ENCODE measurements around the gene CD164L2.

The CD164L2 gene

GRCh38 chr1:27366411-27367159, 16.5 kb downstream of the CD164L2 start, which contains the start of gene MAP3K6 (continued):
- TF ChIP-seq ZNF274 (IDR thresholded peaks at IDR 0.05; ENCODE audit: low read length) (no peak), ZNF274 (tag by site-specific recombination; IDR thresholded peaks at IDR 0.05; ENCODE audit: borderline replicate concordance) (no peak), ZNF214 (tag by site-specific recombination; IDR thresholded peaks at IDR 0.05; ENCODE audit: borderline replicate concordance) (no peak), ZNF596 (tag by site-specific recombination; IDR thresholded peaks at IDR 0.05) (no peak), ZBTB7A (tag by site-specific recombination; IDR thresholded peaks at IDR 0.05; ENCODE audit: low read depth) (no peak), ZBTB11 (tag by site-specific recombination; conservative IDR thresholded peaks at IDR 0.05; ENCODE audit: low read depth) (peak; percentile 32), PRDM10 (tag by site-specific recombination; IDR thresholded peaks at IDR 0.05) (peak; percentile 59), ZNF19 (tag by site-specific recombination; IDR thresholded peaks at IDR 0.05; ENCODE audit: low read depth) (no peak), KLF9 (tag by site-specific recombination; IDR thresholded peaks at IDR 0.05; ENCODE audit: low read depth) (peak; percentile 55; the same call in 1 of the 2 replicates), ZNF324 (tag by site-specific recombination; IDR thresholded peaks at IDR 0.05) (0 out of 2 replicates have a peak, but pooled peaks have one; percentile 29), ZNF449 (tag by site-specific recombination; IDR thresholded peaks at IDR 0.05) (peak; percentile 68)

GRCh38 chr1:27366113-27366410, 17.1 kb downstream of the CD164L2 start:
- Histone ChIP-seq H3K4me3 (ENCODE audit: low read depth, low read length) (peak overlapping the region; percentile 60), H3K4me1 (ENCODE audit: control insufficient read depth, insufficient read depth, low read length) (peaks cover 2% of the 10 kb centered on the region; the same call in 1 of the 2 replicates), H3K27ac (ENCODE audit: extremely low read depth, low read depth, low read length) (peak overlapping the region; percentile 78), H3K9me3 (ENCODE audit: control insufficient read depth, insufficient read depth, low read depth, low read length) (no peaks in the 10 kb centered on the region), H3K36me3 (ENCODE audit: control insufficient read depth in 2 of 2, insufficient read depth in 1 of 2, low read length in 2 of 2) (peaks cover 0 to 31% of the 10 kb centered on the region in 2 experiments; a peak in 1 of 3 replicates)
- ChIA-PET CTCF (interaction anchor here (0.6 to 5.1 kb wide), 29 partner anchors 10 to 1896 kb away, joined by 3 to 84 read pairs (median 5); partner anchors contain the start of gene CD164L2), POLR2A (interaction anchor here (0.5 to 2.6 kb wide), 29 partner anchors 9 to 1216 kb away, joined by 3 to 23 read pairs (median 4); partner anchors contain the start of genes AHDC1, SLC9A1, STX12 and SYTL1)
- TF ChIP-seq ZBTB26 (tag by site-specific recombination; optimal IDR thresholded peaks at IDR 0.05) (peak; percentile 48), GLIS2 (tag by site-specific recombination; IDR thresholded peaks at IDR 0.05) (peak; percentile 73), ZBTB6 (tag by site-specific recombination; IDR thresholded peaks at IDR 0.05) (peak; percentile 95), SP2 (tag by site-specific recombination; IDR thresholded peaks at IDR 0.05) (peak; percentile 3; the same call in 1 of the 2 replicates), GLIS1 (tag by site-specific recombination; IDR thresholded peaks at IDR 0.05) (peak; percentile 50; the same call in 1 of the 2 replicates), KLF9 (tag by site-specific recombination; IDR thresholded peaks at IDR 0.05; ENCODE audit: low read depth) (no peak)

Data from HEK293 (cell line).